GM18861 (cell line): Measurements from ENCODE around the gene PRXL2B.
A peak's percentile ranks its signal among the peaks of the same experiment; 100 is the strongest.
"Not testable (repeated sequence)": the region's sequence is repeated elsewhere in the genome, so short reads cannot be mapped to it uniquely, and the experiment has no call there.

Source experiments
- ATAC-seq: cut with Tn5 transposase; IDR thresholded peaks from one replicate; pipeline ENCODE4 v1.9.1; 2021; ENCODE audit not compliant: unreplicated experiment

PRXL2B gene

DNA sequence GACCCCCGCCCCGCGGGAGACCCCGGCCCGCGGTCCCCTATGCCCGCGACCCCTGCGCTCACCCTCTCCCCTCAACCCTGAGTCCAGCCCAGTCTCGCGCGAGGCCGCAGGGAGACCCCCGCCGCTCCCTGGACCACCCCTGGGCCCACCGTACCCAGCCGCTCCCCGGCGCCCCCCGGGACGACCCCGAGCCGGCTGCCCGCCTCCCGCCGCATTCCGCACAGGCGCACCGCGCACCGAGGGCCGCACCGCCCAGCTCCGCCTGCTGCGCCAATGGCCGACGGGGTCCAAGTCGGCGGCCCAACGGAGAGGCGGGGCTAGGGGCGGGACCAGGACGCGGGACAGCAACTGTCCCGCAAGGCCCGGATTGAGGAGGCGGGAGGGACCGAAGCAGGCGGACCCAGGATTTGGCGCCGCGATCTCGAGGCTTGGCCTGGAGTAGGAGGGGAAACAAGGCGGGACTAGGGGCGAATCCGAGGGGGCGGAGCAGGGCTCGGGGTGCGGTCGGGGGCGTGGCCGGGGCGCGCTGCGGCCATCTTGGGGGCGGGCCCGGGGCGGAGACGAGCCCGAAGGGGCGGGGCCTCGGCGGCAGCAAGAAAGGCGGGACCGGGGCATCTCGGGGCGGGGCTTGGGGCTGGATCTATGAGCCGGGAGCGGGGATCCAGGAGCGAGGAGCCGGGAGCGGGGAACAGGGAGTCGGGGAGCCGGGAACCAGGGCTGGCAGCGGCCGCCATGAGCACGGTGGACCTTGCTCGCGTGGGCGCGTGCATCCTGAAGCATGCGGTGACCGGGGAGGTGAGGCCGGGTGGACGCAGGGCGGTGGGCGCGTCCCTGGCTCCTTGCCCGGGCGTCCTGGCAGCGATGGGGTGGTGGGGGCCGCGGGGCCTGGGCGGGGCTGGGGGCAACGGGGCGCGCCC is at the start of gene PRXL2B:
PRXL2B (plus strand) TSS at position 624 of the 917 bp plus-strand sequence; CDS start at position 733, 109 bp downstream.
- ATAC-seq = peak; percentile 56

DNA sequence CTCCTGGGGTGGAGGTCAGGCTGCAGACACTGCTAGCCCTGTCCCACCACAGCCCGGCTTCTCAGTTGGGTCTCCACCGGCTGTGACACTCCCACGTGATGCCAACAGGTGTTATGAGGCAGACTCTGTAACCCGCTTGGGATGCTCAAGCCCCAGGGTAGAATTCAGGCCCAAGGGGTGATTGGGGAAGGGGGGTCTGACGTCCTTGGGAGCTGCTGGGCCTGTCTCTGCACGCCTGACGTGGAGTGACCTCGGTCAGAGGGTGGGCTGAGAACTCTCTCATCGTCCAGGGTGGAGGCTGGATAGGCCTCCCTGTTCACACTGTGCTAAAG is 48.8 kb upstream of the PRXL2B start:
- no peak for ATAC-seq

DNA sequence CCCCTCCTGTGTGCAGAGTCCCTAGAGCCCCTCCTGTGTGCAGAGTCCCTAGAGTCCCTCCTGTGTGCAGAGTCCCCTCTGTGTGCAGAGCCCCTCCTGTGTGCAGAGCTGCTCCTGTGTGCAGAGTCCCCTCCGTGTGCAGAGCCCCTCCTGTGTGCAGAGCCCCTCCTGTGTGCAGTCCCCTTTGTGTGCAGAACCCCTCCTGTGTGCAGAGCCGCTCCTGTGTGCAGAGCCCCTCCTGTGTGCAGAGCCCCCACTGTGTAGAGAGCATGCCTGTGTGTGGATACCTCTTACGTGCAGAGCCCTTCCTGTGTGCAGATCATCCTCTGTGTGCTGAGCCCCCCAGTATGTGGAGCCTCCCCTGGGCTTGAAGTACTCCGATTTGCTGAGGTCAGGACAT is 48.2 kb upstream of the PRXL2B start:
- no peak for ATAC-seq

DNA sequence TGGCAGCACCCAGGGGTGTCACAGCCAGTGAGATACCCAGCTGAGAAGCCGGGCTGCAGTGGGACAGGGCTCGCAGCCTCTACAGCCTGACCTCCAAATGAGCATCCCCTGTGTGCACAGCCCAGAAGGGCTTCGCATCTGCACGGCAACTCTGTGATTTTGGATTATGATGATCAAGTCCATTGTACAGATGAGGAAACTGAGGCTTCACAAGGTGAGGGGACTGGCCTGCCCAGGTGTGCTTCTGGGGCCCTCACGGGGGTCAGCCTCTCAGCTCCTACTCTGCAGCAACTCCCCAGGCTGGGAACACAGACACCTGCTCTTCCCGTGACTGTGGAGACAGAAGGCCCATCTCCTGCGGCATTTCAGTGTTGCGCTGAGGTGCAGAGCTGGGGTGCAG is 47.7 kb upstream of the PRXL2B start:
- ATAC-seq = no peak

GRCh38 chr1:2539312-2539907 is 47.2 kb upstream of the PRXL2B start:
- no peak for ATAC-seq

DNA sequence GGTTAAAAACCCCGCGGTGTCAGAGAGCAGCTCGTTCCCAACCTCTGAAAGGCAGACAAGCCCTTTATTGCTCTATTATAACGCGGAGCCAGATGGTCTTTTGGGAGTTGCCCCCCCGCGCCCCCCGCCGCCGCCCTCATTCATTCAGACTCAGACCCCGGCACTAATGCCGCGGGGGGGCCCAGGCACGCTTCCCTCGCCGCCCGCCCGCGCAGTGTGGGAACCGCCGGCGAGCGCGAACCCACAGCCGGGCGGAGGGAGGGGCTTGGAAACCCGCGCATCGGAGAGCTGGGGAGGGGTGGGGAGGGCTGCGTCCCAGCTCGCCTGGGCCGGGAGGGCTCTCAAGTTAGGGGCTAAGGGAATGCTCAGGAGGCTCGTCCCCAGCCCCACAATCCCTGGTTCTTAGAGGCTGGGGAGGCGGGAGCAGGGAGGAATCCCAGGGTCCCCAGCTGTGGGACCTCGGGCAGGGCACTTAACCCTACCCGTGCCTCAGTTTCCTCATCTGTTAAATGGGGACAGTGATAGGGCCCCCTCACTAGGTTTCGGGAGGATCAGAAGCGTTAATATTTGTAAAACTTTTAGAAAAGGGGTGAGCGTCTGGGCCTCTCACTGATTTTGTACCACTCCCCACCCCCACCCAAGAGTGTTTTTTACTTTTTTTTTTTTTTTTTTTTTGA is 45.6 kb upstream of the PRXL2B start:
- ATAC-seq = no peak

- no peak for ATAC-seq
Measured at GRCh38 chr1:2541619-2542245, 44.8 kb upstream of the PRXL2B start.

GRCh38 chr1:2542246-2542915 is 44.2 kb upstream of the PRXL2B start:
- ATAC-seq = no peak

GRCh38 chr1:2543543-2544092 is 43.0 kb upstream of the PRXL2B start:
- ATAC-seq = no peak

- no peak for ATAC-seq
Measured at GRCh38 chr1:2544093-2544874, 42.3 kb upstream of the PRXL2B start.

DNA sequence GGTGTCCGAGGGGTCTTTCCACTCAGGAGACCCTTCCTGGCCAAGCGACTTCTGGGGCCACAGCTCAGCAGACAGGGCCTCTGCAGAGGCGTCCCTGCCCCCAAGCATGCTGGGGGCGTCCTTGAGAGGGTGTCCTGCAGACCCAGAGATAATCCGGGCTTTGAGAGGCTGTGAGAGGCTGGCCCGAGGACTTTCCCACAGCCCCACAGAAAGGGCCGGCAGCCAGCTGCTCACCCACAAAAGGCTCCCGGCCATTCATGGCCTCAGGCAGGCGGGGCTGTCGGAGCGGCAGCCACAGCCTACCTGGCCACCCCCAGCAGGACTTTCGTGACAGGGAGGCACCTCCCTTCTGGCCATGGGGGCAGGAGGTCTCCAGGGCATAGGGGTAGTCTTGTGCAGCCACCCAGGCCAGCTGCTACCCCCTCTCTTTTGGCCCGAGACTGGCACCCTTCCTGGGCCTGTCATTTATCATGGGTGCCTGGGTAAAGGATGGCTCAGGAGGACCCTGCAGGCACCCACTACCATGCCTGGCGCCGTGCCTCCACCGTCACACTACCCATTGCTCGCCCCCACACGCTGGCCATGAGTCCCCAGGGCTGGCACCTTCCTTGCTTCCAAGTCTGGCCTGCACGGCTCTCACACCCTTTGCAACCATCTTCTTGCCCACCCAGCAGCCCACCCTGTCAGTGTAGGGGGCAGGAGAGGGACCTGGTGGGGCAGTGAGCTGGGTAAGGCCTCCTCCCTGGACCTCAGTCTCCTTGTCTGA is 41.5 kb upstream of the PRXL2B start:
- ATAC-seq = no peak

DNA sequence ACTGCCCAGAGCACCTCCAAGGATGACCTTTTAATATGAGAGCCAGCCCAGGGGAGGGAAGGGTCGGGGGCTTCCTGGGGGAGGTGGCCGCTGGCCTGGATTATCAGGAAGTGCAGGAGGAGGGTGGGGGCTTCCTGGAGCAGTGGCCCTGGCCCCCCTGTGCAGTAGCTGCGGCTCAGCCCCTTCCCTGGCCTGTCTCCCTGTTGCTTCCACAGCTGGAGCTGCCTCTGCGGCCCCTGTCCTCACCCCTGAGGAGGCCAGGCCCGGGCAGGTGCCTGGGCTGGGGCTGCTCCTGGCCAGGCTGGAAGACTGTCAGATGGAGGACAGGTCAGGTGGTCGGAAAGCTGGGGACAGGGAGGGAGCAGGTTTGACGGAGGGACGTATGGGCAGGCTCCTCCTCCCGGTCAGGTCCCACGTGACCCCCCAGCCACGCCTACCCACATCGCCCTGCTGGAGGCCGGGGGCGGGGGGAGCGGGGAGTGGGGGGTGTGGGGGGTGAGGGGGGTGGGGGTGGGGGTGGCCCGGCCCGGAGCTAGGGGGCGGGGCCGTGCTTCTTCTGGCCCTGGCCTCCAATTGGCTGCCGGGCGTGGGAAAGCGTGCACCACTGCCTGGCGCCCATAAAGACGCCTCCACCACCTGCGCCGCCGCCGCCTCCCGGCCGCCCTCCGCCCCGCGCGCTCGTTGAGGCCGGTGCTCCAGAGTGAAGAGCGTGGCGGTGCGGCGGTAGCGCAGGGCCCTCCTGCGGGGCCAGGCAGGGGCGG is 40.6 kb upstream of the PRXL2B start:
- peak; percentile 18 for ATAC-seq

- peak; percentile 21 for ATAC-seq
Measured at GRCh38 chr1:2546515-2547209, 39.9 kb upstream of the PRXL2B start.

- ATAC-seq = no peak
Measured at GRCh38 chr1:2547210-2548067, 39.1 kb upstream of the PRXL2B start.

DNA sequence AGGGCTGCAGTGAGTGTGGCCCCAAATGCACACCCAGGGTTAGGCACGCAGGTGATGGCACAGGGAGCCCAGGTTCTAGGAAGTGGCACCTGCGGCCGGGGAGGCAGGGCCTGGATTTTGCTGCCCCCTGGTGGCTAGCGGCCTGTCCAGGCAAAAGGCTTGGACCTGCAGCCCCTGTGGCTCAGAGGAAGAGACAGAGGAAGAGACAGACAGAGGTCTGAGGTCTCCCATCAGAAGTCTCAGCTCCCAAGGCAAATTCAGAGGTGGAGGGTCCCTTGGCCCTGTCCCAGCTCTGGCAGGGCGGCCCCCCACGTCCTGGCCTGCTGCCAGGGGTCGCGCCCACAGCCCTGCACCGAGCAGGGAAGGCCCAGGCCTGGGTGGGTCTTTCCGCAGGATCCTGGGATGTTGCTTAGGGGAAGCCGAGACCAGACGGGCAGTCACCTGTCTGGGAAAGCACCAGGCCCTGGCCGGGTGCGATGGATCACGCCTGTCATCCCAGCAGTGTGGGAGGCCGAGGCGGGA is 38.4 kb upstream of the PRXL2B start:
- ATAC-seq = peak; percentile 14

GRCh38 chr1:2549367-2550029 is 37.1 kb upstream of the PRXL2B start:
- not testable (repeated sequence) for ATAC-seq
